GDM1 (cell line): Measurements from ENCODE around the gene ANO7.

ENCODE experiments used
- DNase-seq: peaks from one replicate; lab custom pipeline; 2025; lab: John Stamatoyannopoulos, UW

The ANO7 gene

GRCh38 chr2:241228081-241228859 lies 39.8 kb downstream of the ANO7 start:
- DNase-seq, result no peak

GRCh38 chr2:241228860-241229516 lies 40.5 kb downstream of the ANO7 start:
- DNase-seq, result no peak

DNA sequence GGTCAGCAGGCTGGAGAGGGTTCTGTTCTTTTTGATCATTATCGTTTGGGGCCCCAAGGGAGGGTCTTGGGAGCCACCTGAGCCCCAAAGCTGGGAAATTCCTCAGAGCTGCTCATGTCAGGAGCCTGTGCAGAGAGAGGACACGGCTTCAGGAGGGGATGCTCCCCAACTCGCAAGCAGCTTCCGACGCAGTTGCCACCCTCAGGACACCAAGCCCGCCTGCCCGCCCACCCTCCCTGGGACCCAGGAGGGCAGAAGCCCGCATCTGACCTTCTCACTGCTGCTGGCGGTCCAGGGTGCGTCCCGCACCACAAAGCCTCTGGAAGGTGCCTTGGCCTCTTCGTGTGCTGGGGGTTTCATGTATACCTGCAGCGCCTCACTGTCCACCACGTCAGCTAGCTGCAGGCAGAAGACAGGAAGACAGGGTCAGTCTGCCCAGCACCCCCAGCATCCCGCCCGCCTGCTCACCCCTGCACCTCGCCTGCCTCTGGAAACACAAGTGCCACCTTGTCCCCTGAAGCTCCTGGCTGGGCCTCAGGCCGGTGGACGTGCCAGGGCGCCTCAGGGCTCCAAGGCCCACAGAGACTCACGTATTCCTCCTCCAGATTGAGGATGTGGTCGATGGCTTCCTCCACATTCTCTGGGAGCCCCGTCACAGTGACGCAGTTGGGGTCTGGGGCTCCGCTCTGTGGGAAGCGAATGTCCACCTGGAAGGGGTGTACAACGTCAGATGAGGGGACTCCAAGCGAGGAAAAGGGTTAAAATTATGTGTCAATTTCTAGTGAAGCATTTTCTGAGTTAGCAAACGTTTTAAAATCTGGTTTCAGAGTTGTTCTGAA lies 41.3 kb downstream of the ANO7 start:
- DNase-seq, result no peak

DNA sequence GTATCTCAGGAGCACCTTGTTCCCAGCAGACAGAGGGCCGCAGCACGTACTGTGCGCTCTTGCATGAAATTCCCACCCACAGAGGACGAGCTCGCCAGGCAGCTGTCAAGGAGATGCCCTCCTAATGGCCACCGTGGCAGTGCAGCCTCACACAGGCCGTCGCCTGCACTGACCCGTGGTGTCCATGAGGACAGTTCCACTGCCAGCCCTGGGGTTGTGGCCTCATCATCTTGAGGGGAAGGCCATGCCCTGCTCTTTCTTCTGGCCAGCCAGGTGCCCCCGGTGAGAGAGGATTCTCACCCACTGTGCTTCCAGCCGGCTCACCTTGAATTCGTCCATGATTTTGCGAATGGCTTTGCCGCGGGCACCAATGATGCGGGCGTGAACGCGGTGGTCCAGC lies 42.0 kb downstream of the ANO7 start:
- no peak for DNase-seq

DNA sequence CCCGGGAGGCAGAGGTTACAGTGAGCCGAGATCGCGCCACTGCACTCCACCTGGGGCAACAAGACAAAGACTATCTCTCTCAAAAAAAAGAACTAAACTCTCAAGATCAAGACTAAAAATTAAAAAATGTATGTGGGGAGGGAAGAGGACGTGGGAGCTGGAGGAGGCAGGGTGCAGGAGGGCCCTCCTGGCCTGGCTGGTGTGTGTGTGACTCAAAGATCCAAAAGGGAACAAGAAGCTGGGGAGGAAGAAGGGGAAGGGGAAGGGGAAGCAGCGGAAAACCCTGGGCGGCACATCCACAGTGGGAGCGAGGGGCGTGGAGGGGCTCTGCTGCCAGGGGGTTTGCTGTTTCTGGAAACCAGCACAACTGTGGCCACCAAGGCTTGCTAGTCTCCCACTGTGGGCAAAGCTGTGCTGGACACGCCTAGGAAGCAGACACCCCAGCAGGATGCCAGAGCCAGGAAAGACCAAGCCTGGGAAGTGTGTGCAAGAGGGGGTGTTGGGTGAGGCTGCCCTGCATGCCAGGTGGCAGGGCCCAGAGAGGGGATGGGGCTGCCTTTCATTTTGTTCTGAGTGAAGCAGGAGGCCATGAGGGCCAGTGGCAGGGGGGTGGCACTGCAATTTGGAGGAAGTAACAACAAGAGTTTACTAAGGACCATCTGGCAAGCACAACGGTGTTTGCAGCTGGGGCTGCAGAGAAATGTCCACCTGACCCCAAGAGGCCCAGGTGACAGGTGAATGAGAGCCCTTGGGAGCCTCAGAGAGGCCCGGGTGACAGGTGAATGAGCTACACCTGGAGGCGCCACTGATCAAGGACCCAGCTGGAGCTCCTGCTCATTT lies 44.5 kb downstream of the ANO7 start:
- DNase-seq, result no peak

DNA sequence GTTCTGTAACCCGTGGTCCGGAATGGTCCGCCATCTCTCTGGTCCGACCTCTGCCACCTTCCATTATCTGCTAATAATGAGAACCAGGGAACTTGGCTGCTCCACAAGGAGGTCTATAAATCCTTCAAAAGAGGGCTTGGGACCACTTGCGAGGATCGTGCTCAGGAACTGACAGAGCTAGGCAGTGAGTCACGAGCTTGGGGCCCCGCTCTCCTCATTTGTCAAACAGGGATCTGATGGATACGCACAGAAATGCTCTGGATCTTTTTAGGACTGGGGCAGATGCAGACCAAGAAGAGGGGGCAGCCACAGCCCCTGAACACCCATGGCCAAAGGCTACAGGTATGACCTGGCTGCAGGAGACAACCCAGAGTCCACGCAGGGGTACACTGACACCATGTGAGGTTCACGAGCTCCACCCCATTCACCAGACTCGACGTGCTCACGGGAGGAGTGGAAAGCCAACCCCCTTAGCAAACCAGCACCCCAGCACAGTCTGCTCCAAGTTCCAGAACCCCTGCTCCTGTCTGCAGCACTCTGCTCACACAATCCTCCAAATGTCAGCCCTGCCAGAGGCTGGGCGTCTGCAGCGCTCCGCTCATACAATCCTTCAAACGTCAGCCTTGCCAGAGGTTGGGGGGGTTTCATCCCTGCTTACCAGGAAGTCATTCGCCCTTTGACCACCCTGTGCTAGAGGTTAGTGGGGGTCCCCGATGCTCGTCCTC lies 45.8 kb downstream of the ANO7 start:
- DNase-seq, result no peak

GRCh38 chr2:241234962-241235740 lies 46.7 kb downstream of the ANO7 start:
- DNase-seq, result no peak

DNA sequence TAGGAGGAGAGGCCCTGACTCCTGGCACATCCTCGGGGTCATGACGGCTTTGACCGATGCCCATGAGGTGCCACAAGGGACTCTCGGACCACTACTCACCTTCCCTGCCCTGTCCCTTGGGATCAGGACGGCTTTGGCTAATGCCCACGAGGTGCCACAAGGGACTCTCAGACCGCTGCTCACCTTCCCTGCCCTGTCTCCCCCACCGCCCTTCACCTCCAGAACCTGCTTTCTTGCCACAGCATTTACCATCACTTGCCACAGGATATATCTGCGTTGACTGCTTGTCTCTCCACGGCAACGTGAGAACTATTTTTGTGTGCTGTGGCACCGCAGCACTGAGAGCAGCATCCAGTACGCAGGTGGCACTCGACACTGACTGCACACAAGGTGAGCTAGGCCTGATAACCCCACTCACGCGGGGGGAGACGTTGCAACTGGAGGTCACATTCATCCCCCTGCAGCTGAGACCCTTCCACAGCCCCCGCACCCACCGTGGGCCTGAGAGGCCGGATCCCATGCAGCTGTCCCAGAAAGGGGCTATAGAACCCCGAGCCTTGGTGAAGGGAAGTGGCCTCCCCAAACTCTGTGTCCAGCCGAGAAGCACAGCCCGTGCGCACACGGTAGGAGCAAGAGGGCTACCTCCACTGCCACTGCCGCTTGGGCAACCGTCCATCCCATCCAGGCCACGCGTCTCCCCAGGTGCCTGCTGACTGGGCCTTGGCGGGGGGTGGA lies 47.5 kb downstream of the ANO7 start:
- no peak for DNase-seq

GRCh38 chr2:241237047-241237446 lies 48.6 kb downstream of the ANO7 start:
- no peak for DNase-seq

GRCh38 chr2:241237949-241238371 lies 49.5 kb downstream of the ANO7 start:
- no peak for DNase-seq

DNA sequence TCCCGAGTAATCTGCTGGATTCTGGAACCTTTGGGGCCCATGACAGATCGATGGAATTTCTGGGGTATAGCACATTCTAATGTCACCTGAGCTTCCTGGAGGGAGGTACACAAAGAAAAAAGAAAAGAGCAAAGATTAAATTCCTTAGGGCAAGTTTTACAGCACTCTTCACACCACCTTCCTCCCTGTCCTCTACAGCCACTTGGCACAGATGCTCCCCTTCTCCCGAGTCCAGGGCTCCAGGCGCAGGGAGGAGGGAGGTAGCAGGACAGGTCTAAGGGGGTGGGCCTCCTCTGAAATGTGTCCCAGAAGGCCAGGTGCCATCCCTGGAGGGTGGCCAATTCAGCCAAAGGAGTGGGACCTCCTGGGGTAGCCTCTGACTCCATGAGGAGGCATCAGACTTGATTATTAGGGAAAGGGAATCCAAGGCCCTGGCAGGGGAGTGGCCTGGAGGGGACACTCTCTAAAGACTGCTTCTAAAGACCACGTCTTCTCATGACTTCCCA lies 50.3 kb downstream of the ANO7 start:
- DNase-seq, result no peak

DNA sequence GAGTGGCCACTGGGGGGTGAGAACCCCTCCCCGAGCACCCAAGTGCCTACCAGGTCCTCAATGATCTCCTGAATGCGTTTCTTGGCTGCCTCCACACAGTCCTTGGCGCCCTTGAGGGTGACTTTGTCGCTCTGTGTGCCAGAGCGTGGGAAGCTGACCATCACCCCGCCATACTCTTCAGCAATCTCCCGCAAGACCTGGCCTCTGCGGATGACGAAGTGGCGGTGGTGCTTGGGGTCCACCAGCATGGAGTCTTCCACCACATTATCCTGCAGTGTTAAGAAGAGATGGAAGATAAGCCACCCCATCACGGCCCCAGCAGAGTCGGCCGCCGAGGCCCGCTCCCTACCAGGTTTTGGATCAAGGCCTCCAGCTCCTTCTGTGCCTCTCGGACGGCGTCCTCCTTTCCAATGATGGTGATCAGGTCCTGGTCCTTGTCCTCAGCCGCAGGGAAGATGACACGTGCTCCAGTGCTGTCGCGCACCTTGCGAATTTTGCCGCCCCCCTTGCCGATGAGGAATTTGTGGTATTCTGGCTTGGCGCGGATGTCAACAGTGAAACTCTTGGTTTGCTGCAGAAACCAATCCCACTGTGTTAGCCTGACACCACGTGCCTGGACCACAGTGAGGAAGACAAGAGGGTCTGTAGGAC lies 51.2 kb downstream of the ANO7 start:
- no peak for DNase-seq

- DNase-seq, result no peak
Observed at GRCh38 chr2:241240320-241241004, 52.0 kb downstream of the ANO7 start.

DNA sequence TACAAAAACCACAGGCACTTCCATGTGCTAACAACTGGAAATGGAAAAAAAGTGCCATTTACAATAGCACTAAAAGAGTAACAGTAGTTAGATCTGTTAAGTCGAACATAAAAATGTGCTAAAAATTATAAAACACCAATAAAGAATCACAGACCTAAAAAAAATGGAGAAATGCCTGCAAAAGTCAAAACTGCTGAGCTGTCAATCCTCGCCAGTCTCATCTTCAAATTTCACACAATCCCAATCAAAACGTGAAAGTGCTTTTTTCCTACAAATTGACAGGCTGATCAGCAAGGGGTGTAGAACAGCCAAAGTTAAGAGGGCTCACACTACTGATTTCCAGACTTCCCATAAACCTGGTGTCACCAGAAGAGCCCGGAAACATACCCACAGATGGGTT lies 53.2 kb downstream of the ANO7 start:
- no peak for DNase-seq

- DNase-seq, result no peak
Observed at GRCh38 chr2:241242306-241242705, 53.8 kb downstream of the ANO7 start.

- no peak for DNase-seq
Observed at GRCh38 chr2:241244368-241244767, 55.9 kb downstream of the ANO7 start.

DNA sequence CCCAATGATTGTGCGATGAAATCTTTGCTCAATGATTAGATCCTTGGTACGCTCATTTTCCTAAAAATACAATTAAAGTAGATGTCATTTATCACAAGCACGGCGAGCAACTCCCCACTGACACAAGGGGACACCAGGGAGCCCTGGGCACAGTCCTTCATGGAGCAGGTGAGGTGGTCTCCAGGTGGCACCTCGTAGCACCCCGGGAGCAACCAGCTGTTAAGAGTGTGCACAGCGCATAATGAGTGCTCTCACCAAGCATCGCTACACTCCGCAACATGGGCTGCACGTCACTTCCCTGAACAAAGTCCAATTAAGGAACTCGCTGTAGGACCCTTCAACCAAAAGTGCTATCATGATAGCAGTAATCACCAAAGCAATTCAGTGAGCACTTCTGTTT lies 59.8 kb downstream of the ANO7 start:
- no peak for DNase-seq

- DNase-seq, result no peak
Observed at GRCh38 chr2:241248897-241249296, 60.4 kb downstream of the ANO7 start.
